Limb (tissue), 2 donors: Measurements from ENCODE around the gene INSIG2.
A peak's percentile ranks its signal among the peaks of the same experiment; 100 is the strongest.
"Not testable (repeated sequence)": the region's sequence is repeated elsewhere in the genome, so short reads cannot be mapped to it uniquely, and the experiment has no call there.

Source experiments
- DNase-seq, 2 donors: peaks; one replicate each; pipeline ENCODE4 v3.0.0-alpha.2; 2016; ENCODE audit errors: extremely low spot score in 2 of 2

The INSIG2 gene

DNA sequence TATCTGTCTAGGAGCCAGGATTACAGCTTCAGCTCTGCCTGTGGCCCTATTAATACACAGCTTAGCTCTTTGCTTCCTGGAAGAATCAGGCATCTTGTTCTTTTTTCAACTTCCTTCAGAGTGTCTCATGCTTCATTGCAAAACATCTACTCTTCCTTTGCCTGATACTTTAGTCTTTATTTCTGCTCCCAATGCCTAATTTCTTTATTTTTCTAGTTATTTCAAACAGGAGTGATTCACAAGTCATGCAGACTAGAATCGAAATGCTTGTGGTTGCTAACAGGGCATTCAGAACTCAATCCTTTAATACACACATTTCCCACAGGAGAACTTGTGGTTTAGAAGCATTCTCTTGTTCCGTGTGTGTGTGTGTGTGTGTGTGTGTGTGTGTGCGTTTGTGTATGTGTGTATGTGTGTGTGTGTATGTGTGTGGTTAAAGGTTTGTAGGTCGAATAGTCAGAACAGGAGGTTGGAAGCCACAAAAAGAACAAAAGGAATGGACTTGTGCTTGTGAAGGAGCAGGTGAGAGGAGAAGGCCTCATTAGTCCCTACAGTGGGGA is 28.3 kb upstream of the INSIG2 start:
- DNase-seq = no peak

DNA sequence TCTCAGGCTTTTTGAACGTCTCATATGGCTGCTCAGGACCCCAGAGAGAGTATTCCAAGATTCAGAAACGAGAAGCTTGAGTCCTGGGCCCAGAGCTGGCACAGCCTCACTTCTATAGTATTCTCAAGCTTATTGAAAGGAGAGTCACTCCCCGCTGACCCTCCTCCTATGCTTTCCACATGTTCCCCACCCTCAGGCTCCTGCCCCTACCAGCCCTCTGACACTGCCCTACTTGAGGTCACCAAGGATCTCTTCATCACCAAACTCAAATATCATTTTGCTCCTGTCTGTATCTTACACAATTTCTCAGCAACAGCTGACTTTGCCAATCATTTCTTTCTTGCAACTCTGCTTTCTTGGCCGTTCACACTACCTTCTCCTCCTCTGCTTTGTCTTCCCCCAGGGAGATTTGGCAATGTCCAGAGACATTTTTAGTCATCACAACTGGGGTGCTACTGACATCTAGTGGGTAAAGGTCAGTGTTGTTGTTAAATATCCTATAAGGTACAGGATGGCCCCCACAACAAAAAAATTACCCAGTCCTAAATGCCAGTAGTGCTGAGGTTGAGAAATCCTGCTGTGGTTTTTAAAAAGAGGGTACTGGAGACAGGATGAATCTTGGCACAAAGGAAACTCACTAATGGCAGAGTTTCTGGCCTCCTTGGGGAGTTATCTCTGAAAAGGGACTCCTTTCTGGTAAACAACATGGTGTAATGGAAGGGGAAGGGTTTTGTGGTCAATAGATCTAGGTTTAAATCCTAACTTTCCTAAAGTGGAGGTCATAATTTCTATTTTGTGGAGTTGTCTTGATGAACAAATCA is 26.9 kb upstream of the INSIG2 start:
- no peak for DNase-seq

DNA sequence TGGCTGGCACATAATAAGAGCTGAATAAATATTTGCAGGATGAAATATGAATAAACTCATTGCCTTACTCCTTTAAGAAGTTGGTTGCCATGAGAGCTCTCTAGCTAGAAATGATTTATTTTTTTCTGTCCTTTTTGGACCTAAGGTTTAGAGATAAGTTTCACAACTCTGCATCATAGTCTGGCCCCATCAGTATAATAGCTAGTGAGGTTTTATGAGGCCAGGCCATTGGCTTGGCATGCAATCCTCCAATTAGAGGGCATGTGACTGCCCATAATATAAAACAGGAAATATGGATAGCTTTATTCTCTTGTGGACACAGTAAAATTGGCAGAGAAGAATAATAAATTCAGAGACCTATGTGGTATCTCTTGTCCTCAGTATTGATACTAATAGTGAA is 26.2 kb upstream of the INSIG2 start:
- no peak for DNase-seq

DNA sequence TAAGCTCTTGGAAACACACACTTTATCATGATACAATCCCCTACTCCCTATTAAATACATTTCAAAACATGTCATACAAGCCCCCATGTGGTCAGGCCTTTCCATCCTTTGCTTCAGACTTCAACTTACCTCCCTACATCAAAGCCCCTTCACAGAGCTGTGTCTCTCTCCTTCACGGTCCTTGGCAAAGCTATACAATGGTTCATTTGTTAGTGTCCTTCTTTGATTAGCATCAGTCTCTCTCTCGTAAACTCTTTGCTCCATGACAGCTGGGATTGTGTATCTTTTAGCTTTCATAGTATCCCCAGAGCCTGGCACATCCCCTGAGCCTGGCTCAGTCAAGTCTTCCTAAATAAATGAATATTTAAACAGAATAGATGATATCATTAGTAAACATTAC is 25.6 kb upstream of the INSIG2 start:
- no peak for DNase-seq

DNA sequence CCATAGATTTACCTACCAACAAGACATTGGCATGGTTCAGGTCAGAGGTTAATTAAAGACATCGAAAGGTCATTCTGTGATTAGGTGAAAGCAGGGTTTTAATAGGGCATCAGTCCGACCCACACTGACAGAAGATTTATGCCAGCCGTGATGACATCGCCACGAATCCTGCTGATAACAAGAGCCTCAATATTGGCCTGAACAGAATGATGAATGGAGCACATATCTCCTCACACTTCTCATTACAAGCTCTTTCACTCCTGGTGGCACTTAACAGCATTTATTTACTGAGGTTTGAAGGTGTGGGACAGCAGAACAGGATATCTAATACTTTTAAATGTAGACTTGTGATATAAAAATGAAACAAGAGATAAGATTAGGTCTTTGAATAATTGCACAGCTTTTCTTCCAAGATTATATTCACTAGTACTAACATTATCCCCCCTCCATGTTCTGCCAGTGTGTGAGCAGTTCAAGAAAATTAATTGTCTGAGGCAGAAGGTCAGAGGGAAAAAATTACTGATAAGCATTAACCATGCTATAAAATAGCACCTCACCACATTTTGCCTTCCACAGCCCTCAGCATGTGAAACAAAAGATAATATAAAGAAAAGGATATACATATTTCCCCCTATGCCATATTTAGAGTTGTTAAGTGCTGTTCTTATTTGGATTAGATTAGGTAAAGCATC is 23.1 kb upstream of the INSIG2 start:
- DNase-seq = no peak

DNA sequence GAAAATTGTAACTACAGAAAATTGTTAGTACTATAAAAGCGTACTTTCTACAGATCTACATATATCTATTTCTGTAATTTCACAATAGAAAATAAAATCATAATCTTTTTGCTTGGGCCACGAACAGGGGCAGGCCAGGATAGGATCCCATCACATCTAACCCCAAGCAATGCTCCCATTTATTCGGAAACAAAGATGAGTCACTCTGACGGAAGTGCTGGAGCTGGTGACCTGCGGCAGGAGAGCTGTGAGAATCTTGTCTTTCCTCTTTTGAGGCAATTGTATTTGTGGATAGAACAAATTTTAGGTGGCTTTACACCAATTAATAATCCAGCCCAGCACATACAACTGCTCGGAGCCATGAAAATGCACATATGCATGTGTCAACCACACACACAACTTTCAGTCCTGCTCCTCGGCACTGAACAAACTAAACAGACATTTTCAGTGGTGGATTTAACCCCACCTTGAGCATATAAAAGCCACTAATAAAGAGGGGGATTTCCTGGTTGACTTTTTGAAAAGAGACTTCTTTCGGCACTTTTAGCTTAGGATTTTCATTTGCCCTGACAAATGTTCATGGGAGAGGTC is 22.3 kb upstream of the INSIG2 start:
- DNase-seq = no peak

DNA sequence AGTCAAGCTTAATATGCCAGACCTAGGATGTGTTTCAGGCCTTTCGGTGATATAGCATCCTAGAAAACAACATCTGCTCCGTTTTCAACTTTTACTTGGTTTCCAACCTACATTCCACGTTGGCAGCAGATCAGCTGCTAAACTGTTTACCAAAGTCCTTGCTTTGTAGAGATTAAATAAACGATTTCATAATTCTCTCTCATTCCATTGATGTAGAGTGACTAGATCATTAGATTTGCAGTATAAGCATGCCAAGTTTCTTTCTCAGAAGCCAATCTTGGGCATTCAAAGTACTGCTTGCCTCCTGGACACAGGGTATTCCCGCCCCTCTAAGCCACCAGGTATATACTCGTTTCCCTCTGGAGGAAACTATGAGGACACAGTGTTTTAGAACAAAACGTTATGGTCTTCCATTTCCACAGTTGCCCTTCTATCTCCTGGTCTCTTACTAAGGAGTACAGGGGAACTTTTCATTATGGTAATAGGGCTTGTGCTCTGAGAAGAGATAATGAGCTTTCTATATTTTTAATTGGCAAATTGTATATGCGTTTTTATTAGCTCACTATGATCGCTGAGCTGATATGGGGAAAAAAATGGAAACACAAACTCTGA is 10.5 kb upstream of the INSIG2 start:
- no peak for DNase-seq

DNA sequence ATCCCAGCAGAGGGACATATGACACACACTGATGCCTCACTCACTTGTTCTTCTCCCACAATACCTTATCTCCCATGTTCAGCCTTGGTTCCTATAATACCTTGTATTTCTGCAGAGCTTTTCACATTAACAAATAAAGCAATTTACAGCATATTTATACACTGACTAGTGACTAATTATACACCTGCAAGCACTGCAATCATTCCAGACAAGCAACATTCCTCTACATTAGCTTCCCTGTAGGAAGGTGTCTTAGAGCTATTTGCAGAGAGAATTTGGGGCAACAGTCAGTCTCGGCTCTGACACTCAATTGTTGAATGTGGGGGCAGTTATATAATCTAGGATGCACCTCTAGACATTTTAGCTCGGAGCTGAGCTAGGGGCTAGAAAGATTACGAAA is 9.5 kb upstream of the INSIG2 start:
- DNase-seq = no peak

DNA sequence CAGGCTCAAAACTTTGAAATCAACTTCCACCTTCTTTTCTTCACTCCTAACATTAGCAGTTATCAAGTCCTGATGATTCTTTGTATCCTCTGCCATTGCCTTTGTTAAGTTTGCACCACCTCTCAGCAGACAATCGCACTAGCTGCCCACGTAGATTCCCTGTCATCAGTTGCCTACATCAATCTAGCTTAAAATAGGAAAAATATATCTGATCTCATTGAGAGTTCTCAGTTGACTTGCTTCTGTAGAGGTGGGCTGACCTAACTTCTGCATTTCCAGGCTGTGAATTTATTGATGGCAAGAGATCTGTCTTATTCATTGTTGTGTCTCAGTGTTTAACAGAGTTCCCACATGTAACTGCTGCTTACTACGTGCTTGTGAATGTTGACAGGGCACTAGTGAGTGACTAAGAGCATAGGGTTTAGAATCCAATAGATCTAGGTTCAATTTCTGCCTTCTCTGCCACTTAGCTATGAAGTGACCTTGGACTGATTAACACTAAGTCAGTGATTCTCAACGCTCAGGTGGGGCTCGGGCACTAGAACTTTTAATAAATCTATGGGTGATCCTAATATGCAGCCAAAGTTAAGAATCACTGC is 3.7 kb upstream of the INSIG2 start:
- DNase-seq = no peak

DNA sequence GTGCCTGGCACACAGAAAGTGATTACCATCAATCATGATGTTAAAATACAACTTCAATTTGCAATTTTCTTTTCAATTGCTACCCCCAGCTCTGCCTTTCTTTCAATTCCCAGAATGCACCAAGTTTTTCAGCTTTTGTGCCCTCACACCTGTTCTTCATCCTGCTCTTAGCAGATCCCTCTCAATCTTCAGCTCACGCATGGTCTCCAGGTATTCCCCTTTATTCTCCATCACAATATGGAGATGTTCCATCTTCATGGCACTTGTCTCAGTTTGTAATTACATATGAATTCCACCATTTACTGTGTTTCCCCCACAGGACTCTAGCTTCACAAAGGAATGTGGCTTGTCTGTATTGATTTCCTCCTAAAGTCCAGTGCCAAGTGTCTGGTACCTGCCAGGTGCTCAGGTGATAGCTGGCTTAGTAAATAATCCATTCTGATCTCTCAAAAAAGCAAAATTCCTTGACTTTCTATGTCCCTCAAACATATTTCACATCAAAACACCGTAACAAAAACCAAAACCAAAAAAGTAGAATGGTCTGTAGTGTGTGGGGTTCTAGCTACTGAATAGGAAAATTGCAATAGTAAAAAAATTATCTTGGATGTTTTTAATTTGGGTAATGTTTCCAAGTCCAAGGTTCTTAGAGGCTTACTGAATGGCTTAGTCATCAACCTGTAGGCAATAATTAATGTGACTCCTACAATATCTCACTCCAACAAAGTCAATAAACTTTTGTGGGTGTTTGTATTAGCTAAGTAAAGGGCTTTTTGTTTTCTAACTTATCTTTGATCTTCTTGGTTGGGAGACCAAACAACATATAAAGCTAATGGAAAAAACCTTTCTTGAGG is 2.9 kb upstream of the INSIG2 start:
- DNase-seq = no peak

DNA sequence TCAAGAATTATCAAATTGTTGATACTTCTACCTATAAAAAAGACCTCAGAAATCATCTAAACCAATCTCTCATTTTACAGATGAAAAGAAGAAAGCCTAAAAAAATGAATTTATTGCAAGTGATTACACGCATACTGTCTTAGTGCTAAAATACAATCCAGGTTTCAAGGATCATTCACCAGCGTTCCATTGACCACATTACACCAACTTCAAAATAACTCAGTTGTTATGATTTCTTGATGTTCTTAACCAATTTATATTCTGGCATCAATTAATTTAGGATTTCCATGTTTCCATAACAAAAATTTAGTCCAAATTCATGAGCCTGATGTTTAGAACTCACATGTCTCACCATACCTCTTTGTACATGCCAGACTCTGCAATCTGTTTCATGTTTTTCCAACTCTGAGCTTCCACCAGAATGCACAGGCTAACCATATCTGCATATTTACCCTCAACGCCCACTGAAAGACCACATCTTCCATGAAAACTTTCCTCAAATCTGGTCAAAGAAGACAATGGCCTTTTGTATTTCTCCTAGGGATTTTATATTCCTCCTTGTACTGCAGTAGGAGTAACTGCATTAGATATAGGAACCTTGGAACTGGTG is 2.1 kb upstream of the INSIG2 start:
- no peak for DNase-seq

DNA sequence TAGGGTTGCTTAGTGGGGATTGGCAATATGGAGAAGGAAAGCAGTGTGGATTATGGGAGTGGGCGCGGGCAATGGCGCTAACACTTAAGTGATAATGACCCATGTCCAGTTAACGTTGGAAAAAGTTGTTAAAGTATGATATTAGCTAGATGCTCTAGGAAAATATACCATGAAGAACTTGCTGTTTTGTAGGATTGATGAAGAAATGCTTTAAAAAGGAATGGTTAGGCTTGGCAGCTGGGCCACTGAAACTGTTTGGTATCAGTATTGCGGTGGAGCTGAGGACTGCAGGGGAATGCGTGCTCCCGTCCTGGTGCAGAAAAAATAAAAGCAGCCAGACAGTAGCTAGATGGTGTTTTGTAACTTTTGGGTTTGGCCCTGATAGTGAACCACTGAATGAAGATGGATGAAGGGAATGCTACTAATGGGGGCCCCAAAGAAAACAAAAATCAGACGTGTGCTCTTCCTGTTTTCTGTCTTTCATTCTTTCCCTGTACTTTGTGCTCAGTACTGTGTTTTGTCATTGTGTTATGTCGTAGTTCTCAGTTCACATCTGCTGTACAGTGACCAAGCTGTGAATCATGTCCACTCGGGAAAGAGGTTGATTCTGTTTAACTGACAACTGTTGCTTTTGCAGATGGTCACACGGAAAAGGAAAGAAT is 999 bp downstream of the INSIG2 start:
- peak; percentile 43 to 45 for DNase-seq

DNA sequence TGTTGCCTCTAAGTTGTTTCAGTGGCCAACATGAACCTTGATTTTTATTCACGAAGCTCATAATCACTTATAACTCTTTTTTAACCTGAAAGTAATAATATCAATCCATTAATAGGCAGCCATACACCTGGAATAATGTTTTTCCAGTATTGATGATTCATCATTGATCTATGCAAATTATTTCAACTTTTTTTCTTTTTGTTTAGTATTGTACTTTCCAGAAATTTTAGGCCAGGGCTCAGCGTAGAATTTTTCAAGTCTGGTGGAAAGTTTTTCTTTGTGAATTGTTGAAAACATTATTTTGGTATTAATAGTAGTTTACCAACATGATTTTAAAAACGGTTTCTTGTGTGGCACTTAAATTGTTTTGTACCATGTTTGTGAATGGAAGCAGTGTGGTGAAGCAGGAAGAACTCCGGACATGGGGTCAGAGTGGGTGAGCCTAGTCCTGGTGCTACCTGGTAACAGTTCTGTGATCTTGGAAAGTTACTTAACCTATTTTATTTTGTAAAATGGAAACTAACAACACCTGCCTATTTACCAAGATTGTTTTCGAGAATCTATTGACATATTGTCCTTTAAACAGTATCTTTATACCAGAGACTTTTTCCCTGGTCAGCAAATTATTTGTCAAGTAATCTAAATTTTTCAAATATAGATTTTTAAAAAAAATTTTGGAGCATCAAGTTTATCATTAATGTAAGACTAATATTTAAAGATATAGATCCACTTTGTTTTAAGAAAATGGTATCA is 2.3 kb downstream of the INSIG2 start:
- DNase-seq = no peak

DNA sequence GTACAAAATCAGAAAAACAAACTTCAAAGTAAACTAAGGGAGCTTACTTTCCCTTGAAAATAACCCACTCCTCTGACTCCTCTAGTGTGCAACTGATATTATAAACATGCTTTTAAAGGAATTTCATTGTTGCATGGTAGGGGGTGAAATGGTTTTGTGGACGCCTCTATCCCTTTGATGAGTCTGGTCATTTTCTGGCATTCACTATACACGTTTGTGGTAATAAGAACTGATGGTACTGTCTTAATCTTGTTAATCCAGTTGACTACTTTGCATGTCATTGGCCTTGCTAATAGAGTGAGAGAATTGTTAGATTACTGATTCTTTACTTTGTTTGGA is 2.8 kb downstream of the INSIG2 start:
- DNase-seq = no peak

DNA sequence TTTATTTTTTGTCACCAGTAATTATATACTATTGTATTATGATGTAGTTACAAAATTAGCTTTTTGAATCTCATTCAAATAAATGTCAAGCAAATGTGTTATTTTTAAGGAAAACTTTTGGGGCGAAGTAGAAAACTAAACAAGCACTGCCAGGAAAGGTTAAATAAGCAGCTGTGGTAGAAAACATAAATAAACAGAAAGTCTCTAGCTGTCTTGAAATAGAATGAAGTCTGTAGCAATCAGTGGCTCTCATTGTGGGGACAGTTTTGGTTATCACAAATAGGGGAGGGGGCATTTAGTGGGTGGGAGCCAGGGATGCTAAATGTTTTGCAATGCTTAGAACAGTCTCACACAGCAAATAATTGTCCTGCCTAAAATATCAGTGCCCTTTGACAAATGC is 3.4 kb downstream of the INSIG2 start:
- DNase-seq = no peak

DNA sequence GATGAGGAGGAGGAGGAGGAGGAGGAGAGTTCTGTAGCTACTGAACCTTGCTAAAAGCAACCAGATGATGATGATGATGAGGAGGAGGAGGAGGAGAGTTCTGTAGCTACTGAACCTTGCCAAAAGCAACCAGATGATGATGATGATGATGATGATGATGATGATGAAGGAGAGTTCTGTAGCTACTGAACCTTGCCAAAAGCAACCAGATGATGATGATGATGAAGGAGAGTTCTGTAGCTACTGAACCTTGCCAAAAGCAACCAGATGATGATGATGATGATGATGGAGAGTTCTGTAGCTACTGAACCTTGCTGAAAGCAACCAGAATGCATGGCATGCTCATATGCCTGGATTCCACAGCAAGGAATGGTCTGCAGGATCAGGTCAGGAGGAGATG is 5.8 kb downstream of the INSIG2 start:
- DNase-seq = not testable (repeated sequence)

DNA sequence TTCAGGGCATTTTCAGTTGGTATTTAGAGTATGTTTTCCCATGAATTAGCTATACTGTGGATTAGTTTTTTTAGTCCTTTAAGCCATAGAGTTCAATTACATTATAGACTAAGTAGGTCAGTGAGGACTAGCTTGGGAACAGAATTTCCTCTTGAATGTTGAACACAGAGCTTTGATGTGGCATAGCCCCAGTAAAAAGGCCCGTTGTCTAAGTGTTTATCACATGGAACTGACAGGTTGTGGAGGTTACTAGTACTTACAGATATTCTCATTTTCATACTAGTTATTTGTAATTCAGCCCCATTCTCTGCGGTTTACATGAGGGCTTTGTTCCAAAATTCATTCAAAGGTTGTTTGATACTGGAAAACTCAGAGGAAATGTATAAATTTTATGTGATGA is 6.2 kb downstream of the INSIG2 start:
- DNase-seq = no peak

DNA sequence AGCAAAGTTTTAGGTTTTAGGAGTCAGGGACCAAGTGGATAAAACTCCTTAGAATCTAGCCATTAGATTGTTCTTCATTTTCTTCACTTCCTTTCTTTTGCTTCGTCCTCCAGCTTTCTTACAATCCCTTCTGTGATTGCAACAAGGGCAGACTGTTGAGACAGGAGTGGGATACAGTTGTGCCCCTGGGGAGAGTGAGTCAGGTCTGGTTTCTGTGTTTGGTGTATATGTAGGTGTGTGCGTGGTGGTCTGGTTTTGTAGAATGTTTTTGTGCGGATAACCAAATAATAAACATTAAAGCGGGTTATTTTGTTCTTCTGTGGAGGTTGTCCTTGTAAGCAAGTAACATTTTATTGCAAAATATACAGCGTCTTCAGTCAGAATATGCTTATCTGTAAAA is 7.3 kb downstream of the INSIG2 start:
- no peak for DNase-seq

DNA sequence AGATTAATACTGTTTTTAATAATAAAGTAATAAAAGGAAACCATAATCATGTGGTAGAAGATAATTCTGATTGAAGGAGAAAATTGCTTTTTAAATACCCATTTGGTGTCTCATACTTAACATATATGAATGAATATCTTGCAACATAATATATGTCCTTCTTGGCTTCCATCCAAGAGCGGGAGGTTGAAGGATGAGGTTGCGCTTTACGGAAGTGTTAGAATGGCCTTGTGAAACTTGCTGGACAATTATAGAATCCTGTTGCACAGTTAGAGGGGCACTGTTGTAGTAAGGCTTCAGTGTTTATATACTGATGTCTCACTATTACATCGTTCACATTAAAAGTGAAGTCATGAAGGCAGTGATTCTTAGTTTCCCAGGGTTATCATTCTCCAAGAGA is 9.4 kb downstream of the INSIG2 start:
- DNase-seq = no peak
